Type B pancreatic cell (in vitro differentiated cells): ENCODE results near the gene LRP4. TPM values are rescaled to one million over a fixed set of nuclear protein-coding genes. Genes with fewer than 3 reads are reported as not detected.
A peak's percentile ranks its signal among the peaks of the same experiment; 100 is the strongest.
"Not testable (repeated sequence)": the region's sequence is repeated elsewhere in the genome, so short reads cannot be mapped to it uniquely, and the experiment has no call there.

ENCODE experiments used
- DNase-seq: peaks from one replicate; pipeline ENCODE4 v3.0.0; 2021; ENCODE audit warnings: mixed read lengths; ENCODE audit not compliant: unreplicated experiment; ENCODE audit errors: extremely low spot score
- H3K27ac Mint-ChIP-seq: 2 replicates; pipeline ENCODE4 v1.8.0; 2021; ENCODE audit warnings: mild to moderate bottlenecking, mixed read lengths
- H3K27me3 Mint-ChIP-seq: 2 replicates; pipeline ENCODE4 v1.8.0; 2021; ENCODE audit warnings: mixed read lengths
- H3K36me3 Mint-ChIP-seq: 2 replicates; pipeline ENCODE4 v1.8.0; 2021; ENCODE audit warnings: mixed read lengths
- H3K4me1 Mint-ChIP-seq: one replicate; pipeline ENCODE4 v1.8.0; 2021; ENCODE audit warnings: mixed read lengths; ENCODE audit not compliant: unreplicated experiment
- H3K4me3 Mint-ChIP-seq: 2 replicates; pipeline ENCODE4 v1.8.0; 2021; ENCODE audit warnings: mild to moderate bottlenecking, mixed read lengths
- H3K9me3 Mint-ChIP-seq: 2 replicates; pipeline ENCODE4 v1.8.0; 2021; ENCODE audit warnings: mixed read lengths
- CTCF ChIP-seq: fragments of 200-600 bp; sonication (generic); conservative IDR thresholded peaks from 2 replicates; pipeline ENCODE4 v1.5.0; 2021; ENCODE audit warnings: antibody characterized with exemption, mild to moderate bottlenecking
- total RNA-seq: library from RNA; stranded (reverse); gene quantifications from 2 replicates; pipeline ENCODE4 v1.2.1, GENCODE V29; 2021; ENCODE audit warnings: low replicate concordance

LRP4 gene
- total RNA-seq, 1 donor from 2014 or later: 46.9 TPM

GRCh38 chr11:46936138-46937110 is 18.1 kb upstream of the LRP4 start, which contains the start of gene CSTPP1:
TSS of gene CSTPP1 (plus strand) at chr11:46936761. CDS start at chr11:46936806, 45 bp downstream.
- Mint-ChIP-seq H3K4me3 (peak within 1 kb of the TSS; percentile 99), H3K36me3 (peaks cover 8% of the 10 kb centered on the region), H3K27me3 (no peaks in the 10 kb centered on the region), H3K4me1 (peaks cover 12% of the 10 kb centered on the region), H3K9me3 (no peaks in the 10 kb centered on the region), H3K27ac (peak within 1 kb of the TSS; percentile 96)
- peak; percentile 92 for DNase-seq
- TF ChIP-seq CTCF: no peak

DNA sequence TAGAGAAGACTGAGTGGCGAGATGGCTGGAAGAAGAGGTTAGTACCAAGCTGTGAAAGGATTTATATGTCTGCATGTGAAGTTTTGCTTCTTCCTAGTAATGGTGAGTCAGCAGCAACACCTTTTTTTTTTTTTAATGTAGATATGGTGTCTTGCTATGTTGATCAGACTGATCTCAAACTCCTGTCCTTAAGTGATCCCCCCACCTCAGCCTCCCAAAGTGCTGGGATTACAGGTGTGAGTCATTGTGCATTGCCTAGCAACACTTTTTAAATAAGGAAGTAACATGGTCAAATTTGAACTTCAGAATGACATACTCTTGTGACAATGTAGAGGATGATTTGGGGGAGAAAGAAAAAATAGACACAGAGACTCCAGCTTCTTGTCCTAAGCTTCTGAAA is 11.7 kb upstream of the LRP4 start:
- Mint-ChIP-seq H3K27me3 (no peaks in the 10 kb centered on the region), H3K36me3 (no peaks in the 10 kb centered on the region), H3K4me1 (no peaks in the 10 kb centered on the region), H3K4me3 (no peak overlapping the region), H3K9me3 (peaks cover 6% of the 10 kb centered on the region), H3K27ac (peak overlapping the region; percentile 76)
- no peak for TF ChIP-seq CTCF
- DNase-seq: no peak

- not testable (repeated sequence) for H3K36me3 Mint-ChIP-seq, H3K27me3 Mint-ChIP-seq, H3K4me1 Mint-ChIP-seq, H3K4me3 Mint-ChIP-seq, H3K9me3 Mint-ChIP-seq, DNase-seq
- H3K27ac Mint-ChIP-seq: peak overlapping the region; percentile 3
Observed at GRCh38 chr11:46928701-46929100, 10.4 kb upstream of the LRP4 start.

DNA sequence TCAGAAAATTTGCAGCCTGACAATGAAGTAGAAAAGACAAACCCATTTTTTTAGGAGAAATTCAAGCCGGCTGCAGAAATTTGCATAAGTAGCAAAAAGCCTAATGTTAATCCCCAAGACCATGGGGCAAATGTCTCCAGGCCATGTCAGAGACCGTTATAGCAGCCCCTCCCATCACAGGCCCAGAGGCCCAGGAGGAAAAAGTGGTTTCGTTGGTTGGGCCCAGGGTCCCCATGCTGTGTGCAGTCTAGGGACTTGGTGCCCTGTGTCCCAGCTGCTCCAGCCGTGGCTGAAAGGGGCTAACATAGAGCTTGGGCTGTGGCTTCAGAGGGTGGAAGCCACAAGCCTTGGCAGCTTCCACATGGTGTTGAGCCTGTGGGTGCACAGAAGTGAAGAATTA is 9.6 kb upstream of the LRP4 start:
- H3K9me3 Mint-ChIP-seq, H3K4me1 Mint-ChIP-seq, H3K4me3 Mint-ChIP-seq, DNase-seq, H3K27me3 Mint-ChIP-seq, H3K36me3 Mint-ChIP-seq, H3K27ac Mint-ChIP-seq: not testable (repeated sequence)

- no peaks in the 10 kb centered on the region for H3K9me3 Mint-ChIP-seq
- no peak for DNase-seq
- H3K27ac Mint-ChIP-seq: no peak overlapping the region
- no peak for TF ChIP-seq CTCF
- no peak overlapping the region for H3K4me3 Mint-ChIP-seq
- peaks cover 27% of the 10 kb centered on the region for H3K4me1 Mint-ChIP-seq
- H3K36me3 Mint-ChIP-seq: no peaks in the 10 kb centered on the region
- peaks cover 13% of the 10 kb centered on the region for H3K27me3 Mint-ChIP-seq
Observed at GRCh38 chr11:46920755-46921154, 2.4 kb upstream of the LRP4 start.

DNA sequence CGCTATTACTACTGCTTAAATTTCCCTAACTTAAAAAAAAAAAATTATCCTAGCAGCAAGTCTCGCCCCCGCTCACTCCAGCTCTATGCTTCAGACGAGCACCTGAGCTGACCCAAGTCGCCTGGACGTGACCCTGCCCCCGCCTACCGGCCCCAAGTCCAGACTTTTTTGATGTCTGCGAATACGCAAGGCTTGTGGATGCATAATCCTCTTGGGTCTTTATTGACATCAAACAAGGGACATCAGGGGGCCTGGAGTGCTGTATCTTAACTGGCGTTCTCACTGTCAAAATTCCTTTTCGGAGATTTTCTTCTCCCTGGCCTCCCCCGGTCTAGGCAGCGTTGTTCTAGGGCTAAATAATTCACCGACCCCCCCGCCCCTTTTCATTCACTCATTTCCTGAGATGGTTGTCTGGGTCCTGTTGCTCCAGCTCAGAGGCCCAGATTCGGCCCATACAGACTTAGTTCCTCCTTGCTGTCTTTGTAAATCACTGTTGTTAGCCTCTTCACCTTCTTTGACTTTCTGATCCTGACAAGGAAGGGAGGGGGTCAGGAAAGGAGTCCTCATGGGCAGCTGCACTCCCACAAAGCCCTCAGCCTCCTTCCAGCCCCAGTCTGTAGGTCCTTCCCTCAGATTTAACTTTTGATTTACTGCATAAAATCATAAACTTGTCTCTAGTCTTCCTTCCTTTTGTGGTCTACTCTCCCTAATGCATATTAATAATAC is 601 bp upstream of the LRP4 start:
- peak overlapping the region; percentile 90 for H3K4me3 Mint-ChIP-seq
- H3K4me1 Mint-ChIP-seq: peaks cover 42% of the 10 kb centered on the region
- peak overlapping the region; percentile 44 for H3K27ac Mint-ChIP-seq
- no peak for DNase-seq
- H3K27me3 Mint-ChIP-seq: peaks cover 18% of the 10 kb centered on the region
- no peaks in the 10 kb centered on the region for H3K9me3 Mint-ChIP-seq
- TF ChIP-seq CTCF: no peak
- H3K36me3 Mint-ChIP-seq: no peaks in the 10 kb centered on the region
